HCT116 (cell line): ENCODE results near the gene TMBIM6.

Source experiments
- EZH2 ChIP-seq: fragments of 200-600 bp; sonication (generic); IDR thresholded peaks from 2 replicates; pipeline ENCODE4 v1.6.1; 2017; ENCODE audit warnings: antibody characterized with exemption, mixed run types
- EZH2phosphoT487 ChIP-seq: fragments of 200-600 bp; IDR thresholded peaks from 2 replicates; pipeline ENCODE4 v1.6.1; 2018; ENCODE audit warnings: antibody characterized with exemption, borderline replicate concordance
- POLR2A ChIP-seq: IDR thresholded peaks from 2 replicates; pipeline ENCODE4 v1.7.0; 2011; ENCODE audit warnings: borderline replicate concordance; ENCODE audit not compliant: insufficient read depth, insufficient read length; ENCODE audit errors: extremely low read depth
- POLR2AphosphoS5 ChIP-seq: IDR thresholded peaks from 2 replicates; pipeline ENCODE4 v1.6.1; 2011; ENCODE audit warnings: mild to moderate bottlenecking, low read depth, low read length, moderate library complexity
- RAD21 ChIP-seq: IDR thresholded peaks from 2 replicates; pipeline ENCODE4 v1.6.1; 2012; ENCODE audit warnings: low read depth, mild to moderate bottlenecking
- ZNF274 ChIP-seq: fragments of 200-500 bp; sonication (Bioruptor generic); IDR thresholded peaks from 2 replicates; pipeline ENCODE4 v1.6.1; 2014; ENCODE audit warnings: mild to moderate bottlenecking, low read depth, low read length, inconsistent platforms
- TF ChIP-seq, protein P1 (sequence below), 3 experiments: fragments of 200-600 bp in 1 of 3; sonication (generic) in 1 of 3; IDR thresholded peaks in 2 of 3; conservative IDR thresholded peaks in 1 of 3; 2 replicates each; pipeline ENCODE4 v1.5.1; 2012 to 2017; ENCODE audit warnings: low read depth in 2 of 3, low read length in 2 of 3, antibody characterized with exemption in 1 of 3, borderline replicate concordance in 1 of 3, control low read depth in 1 of 3, mild to moderate bottlenecking in 1 of 3, mixed read lengths in 1 of 3, mixed run types in 1 of 3, moderate library complexity in 1 of 3; ENCODE audit not compliant: insufficient read depth in 1 of 3
- TF ChIP-seq, protein P2 (sequence below): IDR thresholded peaks from 2 replicates; pipeline ENCODE4 v1.6.1; 2012; ENCODE audit warnings: low read depth

GRCh38 chr12:49763006-49763591 is 21.7 kb downstream of the TMBIM6 start:
- TF ChIP-seq, protein P1, sequence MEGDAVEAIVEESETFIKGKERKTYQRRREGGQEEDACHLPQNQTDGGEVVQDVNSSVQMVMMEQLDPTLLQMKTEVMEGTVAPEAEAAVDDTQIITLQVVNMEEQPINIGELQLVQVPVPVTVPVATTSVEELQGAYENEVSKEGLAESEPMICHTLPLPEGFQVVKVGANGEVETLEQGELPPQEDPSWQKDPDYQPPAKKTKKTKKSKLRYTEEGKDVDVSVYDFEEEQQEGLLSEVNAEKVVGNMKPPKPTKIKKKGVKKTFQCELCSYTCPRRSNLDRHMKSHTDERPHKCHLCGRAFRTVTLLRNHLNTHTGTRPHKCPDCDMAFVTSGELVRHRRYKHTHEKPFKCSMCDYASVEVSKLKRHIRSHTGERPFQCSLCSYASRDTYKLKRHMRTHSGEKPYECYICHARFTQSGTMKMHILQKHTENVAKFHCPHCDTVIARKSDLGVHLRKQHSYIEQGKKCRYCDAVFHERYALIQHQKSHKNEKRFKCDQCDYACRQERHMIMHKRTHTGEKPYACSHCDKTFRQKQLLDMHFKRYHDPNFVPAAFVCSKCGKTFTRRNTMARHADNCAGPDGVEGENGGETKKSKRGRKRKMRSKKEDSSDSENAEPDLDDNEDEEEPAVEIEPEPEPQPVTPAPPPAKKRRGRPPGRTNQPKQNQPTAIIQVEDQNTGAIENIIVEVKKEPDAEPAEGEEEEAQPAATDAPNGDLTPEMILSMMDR (IDR thresholded peaks at IDR 0.05 in 2 of 3, conservative IDR thresholded peaks at IDR 0.05 in 1 of 3; ENCODE audit: borderline replicate concordance in 1 of 3, insufficient read depth in 1 of 3, low read depth in 2 of 3, low read length in 2 of 3), result peak; percentile 46 to 83 (median 75); a peak in 5 of 6 replicates
- TF ChIP-seq RAD21 (peak; percentile 17; the same call in 1 of the 2 replicates), POLR2AphosphoS5 (no peak), EZH2phosphoT487 (no peak), POLR2A (no peak), EZH2 (no peak), ZNF274 (no peak)
- TF ChIP-seq, protein P2, sequence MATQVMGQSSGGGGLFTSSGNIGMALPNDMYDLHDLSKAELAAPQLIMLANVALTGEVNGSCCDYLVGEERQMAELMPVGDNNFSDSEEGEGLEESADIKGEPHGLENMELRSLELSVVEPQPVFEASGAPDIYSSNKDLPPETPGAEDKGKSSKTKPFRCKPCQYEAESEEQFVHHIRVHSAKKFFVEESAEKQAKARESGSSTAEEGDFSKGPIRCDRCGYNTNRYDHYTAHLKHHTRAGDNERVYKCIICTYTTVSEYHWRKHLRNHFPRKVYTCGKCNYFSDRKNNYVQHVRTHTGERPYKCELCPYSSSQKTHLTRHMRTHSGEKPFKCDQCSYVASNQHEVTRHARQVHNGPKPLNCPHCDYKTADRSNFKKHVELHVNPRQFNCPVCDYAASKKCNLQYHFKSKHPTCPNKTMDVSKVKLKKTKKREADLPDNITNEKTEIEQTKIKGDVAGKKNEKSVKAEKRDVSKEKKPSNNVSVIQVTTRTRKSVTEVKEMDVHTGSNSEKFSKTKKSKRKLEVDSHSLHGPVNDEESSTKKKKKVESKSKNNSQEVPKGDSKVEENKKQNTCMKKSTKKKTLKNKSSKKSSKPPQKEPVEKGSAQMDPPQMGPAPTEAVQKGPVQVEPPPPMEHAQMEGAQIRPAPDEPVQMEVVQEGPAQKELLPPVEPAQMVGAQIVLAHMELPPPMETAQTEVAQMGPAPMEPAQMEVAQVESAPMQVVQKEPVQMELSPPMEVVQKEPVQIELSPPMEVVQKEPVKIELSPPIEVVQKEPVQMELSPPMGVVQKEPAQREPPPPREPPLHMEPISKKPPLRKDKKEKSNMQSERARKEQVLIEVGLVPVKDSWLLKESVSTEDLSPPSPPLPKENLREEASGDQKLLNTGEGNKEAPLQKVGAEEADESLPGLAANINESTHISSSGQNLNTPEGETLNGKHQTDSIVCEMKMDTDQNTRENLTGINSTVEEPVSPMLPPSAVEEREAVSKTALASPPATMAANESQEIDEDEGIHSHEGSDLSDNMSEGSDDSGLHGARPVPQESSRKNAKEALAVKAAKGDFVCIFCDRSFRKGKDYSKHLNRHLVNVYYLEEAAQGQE, result no peak
